ENCODE measurements around the gene LUC7L2. TPM values are rescaled to one million over a fixed set of nuclear protein-coding genes. Genes with fewer than 3 reads are reported as not detected.
A peak's percentile ranks its signal among the peaks of the same experiment; 100 is the strongest.

Gene LUC7L2
- total RNA-seq, 1 donor: 48.9 TPM

DNA sequence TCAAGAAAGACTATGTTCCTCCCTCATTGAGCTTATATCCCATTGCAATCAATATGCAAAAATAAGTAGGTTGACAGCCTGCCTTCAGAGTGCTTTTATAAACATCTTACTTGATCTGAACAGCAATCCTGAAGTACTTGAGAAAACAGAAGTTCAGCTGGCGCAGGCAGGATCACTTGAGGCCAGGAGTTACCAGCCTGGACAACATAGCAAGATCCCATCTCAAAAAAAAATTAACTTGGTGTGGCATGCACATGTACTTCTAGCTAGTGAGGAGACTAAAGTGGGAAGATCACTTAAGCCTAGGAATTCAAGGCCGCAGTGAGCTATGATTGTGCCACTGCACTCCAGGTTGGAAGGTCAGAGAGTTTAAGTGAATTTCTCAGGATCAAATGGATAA is 30.1 kb downstream of the LUC7L2 start:
- Histone ChIP-seq H3K36me3 (ENCODE audit: insufficient read depth, low read length) (peaks cover 19% of the 10 kb centered on the region), H3K4me1 (ENCODE audit: insufficient read depth, low read length) (no peaks in the 10 kb centered on the region), H3K4me2 (ENCODE audit: insufficient read depth, low read length) (no peak overlapping the region), H2AFZ (ENCODE audit: low read length) (no peak overlapping the region), H3K9me3 (ENCODE audit: low read depth, low read length) (no peaks in the 10 kb centered on the region), H4K20me1 (ENCODE audit: insufficient read depth, low read length) (peaks cover 11% of the 10 kb centered on the region), H3K27me3 (ENCODE audit: insufficient read depth, low read length) (no peaks in the 10 kb centered on the region), H3K27ac (ENCODE audit: low read depth, low read length) (no peak overlapping the region), H3K4me3 (ENCODE audit: insufficient read depth, low read length) (no peak overlapping the region), H3K79me2 (ENCODE audit: insufficient read depth, low read length) (peaks cover 90% of the 10 kb centered on the region)
- DNase-seq (ENCODE audit: insufficient read length, low spot score, missing footprints): no peak
- TF ChIP-seq, protein P1, sequence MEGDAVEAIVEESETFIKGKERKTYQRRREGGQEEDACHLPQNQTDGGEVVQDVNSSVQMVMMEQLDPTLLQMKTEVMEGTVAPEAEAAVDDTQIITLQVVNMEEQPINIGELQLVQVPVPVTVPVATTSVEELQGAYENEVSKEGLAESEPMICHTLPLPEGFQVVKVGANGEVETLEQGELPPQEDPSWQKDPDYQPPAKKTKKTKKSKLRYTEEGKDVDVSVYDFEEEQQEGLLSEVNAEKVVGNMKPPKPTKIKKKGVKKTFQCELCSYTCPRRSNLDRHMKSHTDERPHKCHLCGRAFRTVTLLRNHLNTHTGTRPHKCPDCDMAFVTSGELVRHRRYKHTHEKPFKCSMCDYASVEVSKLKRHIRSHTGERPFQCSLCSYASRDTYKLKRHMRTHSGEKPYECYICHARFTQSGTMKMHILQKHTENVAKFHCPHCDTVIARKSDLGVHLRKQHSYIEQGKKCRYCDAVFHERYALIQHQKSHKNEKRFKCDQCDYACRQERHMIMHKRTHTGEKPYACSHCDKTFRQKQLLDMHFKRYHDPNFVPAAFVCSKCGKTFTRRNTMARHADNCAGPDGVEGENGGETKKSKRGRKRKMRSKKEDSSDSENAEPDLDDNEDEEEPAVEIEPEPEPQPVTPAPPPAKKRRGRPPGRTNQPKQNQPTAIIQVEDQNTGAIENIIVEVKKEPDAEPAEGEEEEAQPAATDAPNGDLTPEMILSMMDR (IDR thresholded peaks at IDR 0.05; ENCODE audit: extremely low read depth, low read depth, low read length): no peak

DNA sequence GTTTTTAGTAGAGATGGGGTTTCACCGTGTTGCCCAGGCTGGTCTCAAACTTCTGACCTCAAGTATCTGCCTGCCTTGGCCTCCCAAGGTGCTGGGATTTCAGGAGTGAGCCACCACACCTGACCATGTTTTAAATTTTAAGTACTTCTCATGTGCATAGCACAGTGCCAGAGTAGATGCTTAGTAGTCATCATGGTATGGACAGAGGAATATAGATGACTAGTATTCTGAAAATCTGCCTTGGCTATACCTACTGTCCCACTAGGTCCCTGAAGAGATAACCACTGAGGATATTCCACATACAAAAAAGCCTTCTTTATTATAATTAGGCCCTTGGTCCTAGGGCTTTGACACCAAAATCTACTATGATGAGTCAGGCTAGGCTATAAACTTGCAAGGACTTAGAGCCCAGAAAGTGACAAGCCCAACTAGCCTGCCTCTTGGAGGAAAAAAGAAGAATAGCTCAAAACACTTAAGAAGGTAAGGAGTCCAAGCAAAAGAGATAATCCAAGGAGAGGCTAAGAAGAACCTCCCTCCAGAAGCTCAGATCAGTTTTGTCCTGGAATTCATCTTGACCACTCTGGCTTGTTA is 34.0 kb downstream of the LUC7L2 start:
- H3K4me1 ChIP-seq (ENCODE audit: insufficient read depth, low read length): peaks cover 10% of the 10 kb centered on the region
- peaks cover 31% of the 10 kb centered on the region for H4K20me1 ChIP-seq (ENCODE audit: insufficient read depth, low read length)
- no peaks in the 10 kb centered on the region for H3K27me3 ChIP-seq (ENCODE audit: insufficient read depth, low read length)
- H3K4me2 ChIP-seq (ENCODE audit: insufficient read depth, low read length): no peak overlapping the region
- H3K79me2 ChIP-seq (ENCODE audit: insufficient read depth, low read length): peaks cover 92% of the 10 kb centered on the region
- no peaks in the 10 kb centered on the region for H3K9me3 ChIP-seq (ENCODE audit: low read depth, low read length)
- TF ChIP-seq, protein P1 (IDR thresholded peaks at IDR 0.05; ENCODE audit: extremely low read depth, low read depth, low read length): no peak
- H2AFZ ChIP-seq (ENCODE audit: low read length): no peak overlapping the region
- no peak overlapping the region for H3K4me3 ChIP-seq (ENCODE audit: insufficient read depth, low read length)
- H3K36me3 ChIP-seq (ENCODE audit: insufficient read depth, low read length): peaks cover 19% of the 10 kb centered on the region
- no peak overlapping the region for H3K27ac ChIP-seq (ENCODE audit: low read depth, low read length)
- no peak for DNase-seq (ENCODE audit: insufficient read length, low spot score, missing footprints)

DNA sequence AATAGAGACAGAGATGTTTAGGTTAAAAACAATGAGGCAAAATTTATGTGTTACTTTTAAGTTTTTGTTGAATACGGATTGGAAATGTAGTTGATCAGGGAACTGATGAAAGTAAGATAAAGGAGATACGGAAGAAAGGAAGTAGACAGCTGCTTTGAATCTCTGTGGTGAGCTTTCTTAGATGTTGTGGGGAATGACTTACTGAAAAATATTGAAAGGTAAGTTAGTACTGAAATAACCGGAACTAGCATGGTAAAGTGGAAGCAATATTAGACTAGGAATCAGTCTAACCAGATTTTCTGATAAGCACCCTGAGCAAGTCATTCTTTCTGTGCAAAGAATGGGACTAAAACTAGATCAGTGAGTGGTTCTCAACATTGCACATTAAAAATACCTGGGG is 34.8 kb downstream of the LUC7L2 start:
- Histone ChIP-seq H4K20me1 (ENCODE audit: insufficient read depth, low read length) (peaks cover 31% of the 10 kb centered on the region), H3K4me2 (ENCODE audit: insufficient read depth, low read length) (no peak overlapping the region), H3K36me3 (ENCODE audit: insufficient read depth, low read length) (peaks cover 21% of the 10 kb centered on the region), H2AFZ (ENCODE audit: low read length) (no peak overlapping the region), H3K4me3 (ENCODE audit: insufficient read depth, low read length) (no peak overlapping the region), H3K27ac (ENCODE audit: low read depth, low read length) (no peak overlapping the region), H3K4me1 (ENCODE audit: insufficient read depth, low read length) (peaks cover 10% of the 10 kb centered on the region), H3K9me3 (ENCODE audit: low read depth, low read length) (no peaks in the 10 kb centered on the region), H3K79me2 (ENCODE audit: insufficient read depth, low read length) (peaks cover 88% of the 10 kb centered on the region), H3K27me3 (ENCODE audit: insufficient read depth, low read length) (no peaks in the 10 kb centered on the region)
- TF ChIP-seq, protein P1 (IDR thresholded peaks at IDR 0.05; ENCODE audit: extremely low read depth, low read depth, low read length): no peak
- no peak for DNase-seq (ENCODE audit: insufficient read length, low spot score, missing footprints)

DNA sequence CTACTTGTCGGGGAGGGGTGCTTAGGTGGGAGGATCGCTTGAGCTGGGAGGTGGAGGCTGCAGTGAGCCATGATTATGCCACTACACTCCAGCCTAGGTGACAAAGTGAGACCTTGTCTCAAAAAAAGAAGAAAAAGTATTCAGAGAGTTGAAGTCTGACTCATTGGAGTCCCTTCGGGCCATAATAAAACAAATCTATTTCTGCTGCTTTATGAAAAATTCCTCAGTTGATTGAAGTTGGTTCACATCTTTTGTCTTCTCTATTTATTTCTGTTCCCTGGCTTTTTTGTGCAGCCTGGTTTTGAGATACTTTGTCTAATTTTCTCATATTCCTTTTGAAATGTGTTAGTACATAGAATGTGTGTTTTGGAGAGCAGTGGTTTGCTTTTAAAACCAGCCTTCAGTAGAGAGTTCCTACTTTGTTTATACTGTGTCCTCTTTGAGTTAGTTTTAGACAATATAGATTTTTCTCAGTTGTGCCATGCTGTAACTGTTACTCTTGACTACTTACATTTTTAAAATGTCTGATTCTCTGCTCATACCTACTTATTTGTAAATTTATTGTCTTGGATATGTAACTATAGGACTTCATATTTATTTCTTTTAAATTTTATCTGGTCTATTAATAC is 36.7 kb downstream of the LUC7L2 start:
- H3K4me2 ChIP-seq (ENCODE audit: insufficient read depth, low read length): peak overlapping the region; percentile 24
- H3K4me3 ChIP-seq (ENCODE audit: insufficient read depth, low read length): no peak overlapping the region
- peaks cover 23% of the 10 kb centered on the region for H3K36me3 ChIP-seq (ENCODE audit: insufficient read depth, low read length)
- peaks cover 27% of the 10 kb centered on the region for H4K20me1 ChIP-seq (ENCODE audit: insufficient read depth, low read length)
- H3K79me2 ChIP-seq (ENCODE audit: insufficient read depth, low read length): peaks cover 73% of the 10 kb centered on the region
- H3K27ac ChIP-seq (ENCODE audit: low read depth, low read length): peak overlapping the region; percentile 39
- H2AFZ ChIP-seq (ENCODE audit: low read length): no peak overlapping the region
- H3K4me1 ChIP-seq (ENCODE audit: insufficient read depth, low read length): peaks cover 10% of the 10 kb centered on the region
- no peaks in the 10 kb centered on the region for H3K27me3 ChIP-seq (ENCODE audit: insufficient read depth, low read length)
- TF ChIP-seq, protein P1 (IDR thresholded peaks at IDR 0.05; ENCODE audit: extremely low read depth, low read depth, low read length): no peak
- no peaks in the 10 kb centered on the region for H3K9me3 ChIP-seq (ENCODE audit: low read depth, low read length)
- DNase-seq (ENCODE audit: insufficient read length, low spot score, missing footprints): peak; percentile 72

All from osteoblast (primary cell).